ENCODE measurements around the gene SMIM41. TPM values are rescaled to one million over a fixed set of nuclear protein-coding genes. Genes with fewer than 3 reads are reported as not detected.

Gene SMIM41
- 0.06 and 0.13 TPM in 2 replicates for total RNA-seq

GRCh38 chr12:52079576-52080402, at the start of gene SMIM41:
Gene SMIM41 (plus strand): TSS chr12:52079704. CDS start chr12:52079780, 76 bp downstream.

GRCh38 chr12:52050758-52051541, 28.6 kb upstream of the SMIM41 start, which contains the start of gene NR4A1:
Gene NR4A1 (plus strand): TSS chr12:52051442. CDS start chr12:52054329, 2,887 bp downstream.

GRCh38 chr12:52069327-52070184, 9.9 kb upstream of the SMIM41 start, which contains the start of gene ATG101:
Gene ATG101 (plus strand): TSS chr12:52069978. CDS start chr12:52073651, 3,673 bp downstream.

Other genes with a start within 250 kb of the SMIM41 start
- gene FIGNL2, start 231.0 kb upstream of the SMIM41 start, total RNA-seq: under 0.01 TPM in 2 replicates
- gene ANKRD33, start 191.6 kb upstream of the SMIM41 start, total RNA-seq: 0.06 TPM in 1 of 2 replicates, not detected in the other
- 58.4 and 61.3 TPM in 2 replicates for gene ACVRL1, start 172.2 kb upstream of the SMIM41 start, total RNA-seq
- gene ACVR1B, start 128.0 kb upstream of the SMIM41 start, total RNA-seq: 9.6 and 10.8 TPM in 2 replicates
- gene TAMALIN, start 72.8 kb upstream of the SMIM41 start, total RNA-seq: 4.6 and 6.2 TPM in 2 replicates
- 12.9 and 17.7 TPM in 2 replicates for gene NR4A1, start 28.3 kb upstream of the SMIM41 start, total RNA-seq
- 81.6 and 124 TPM in 2 replicates for gene ATG101, start 9.7 kb upstream of the SMIM41 start, total RNA-seq
- 0.13 and 0.62 TPM in 2 replicates for gene KRT80, start 112.3 kb downstream of the SMIM41 start, total RNA-seq
- gene KRT7, start 153.5 kb downstream of the SMIM41 start, total RNA-seq: 0.66 and 2.2 TPM in 2 replicates
- under 0.01 and 0.81 TPM in 2 replicates for gene KRT86, start 194.9 kb downstream of the SMIM41 start, total RNA-seq
- not detected in 2 replicates for gene KRT81, start 211.8 kb downstream of the SMIM41 start, total RNA-seq
- gene KRT83, start 241.7 kb downstream of the SMIM41 start, total RNA-seq: not detected in 2 replicates

All from aortic smooth muscle cell (primary cell).